Right lobe of liver (tissue), 6 donors: ENCODE measurements around the gene CD2BP2. TPM values are rescaled to one million over a fixed set of nuclear protein-coding genes. Genes with fewer than 3 reads are reported as not detected.

Source experiments
- ATAC-seq, 4 donors: fragments of 200-7000 bp; cut with Tn5 transposase; one replicate each; pipeline ENCODE4 v1.9.1; 2020; ENCODE audit warnings: mild to moderate bottlenecking in 4 of 4, moderate library complexity in 4 of 4
- DNase-seq, 3 donors: peaks; one replicate each; pipeline ENCODE4 v3.0.0-alpha.2; 2020
- H3K27ac ChIP-seq, 3 donors: fragments of 200-600 bp; one replicate each; pipeline ENCODE4 v1.8.0; 2022
- H3K27me3 ChIP-seq, 2 donors: fragments of 200-600 bp; one replicate each; pipeline ENCODE4 v1.8.0; 2022
- H3K36me3 ChIP-seq, 4 donors: fragments of 200-600 bp; sonication (generic) in 1 of 4; one replicate each; pipeline versions ENCODE4 v1.5.1 to v1.8.0; 2017 to 2022; ENCODE audit warnings: control low read depth in 1 of 4
- H3K4me1 ChIP-seq, 4 donors: fragments of 200-600 bp; sonication (generic) in 1 of 4; one replicate each; pipeline versions ENCODE4 v1.5.1 to v1.8.0; 2017 to 2022; ENCODE audit warnings: control low read depth in 1 of 4
- H3K4me3 ChIP-seq, 3 donors: fragments of 200-600 bp; one replicate each; pipeline ENCODE4 v1.8.0; 2022
- H3K9me3 ChIP-seq, 4 donors: fragments of 200-600 bp; sonication (generic) in 1 of 4; one replicate each; pipeline versions ENCODE4 v1.5.1 to v1.8.0; 2017 to 2022; ENCODE audit warnings: control low read depth in 1 of 4
- CTCF ChIP-seq, 4 donors: fragments of 200-600 bp in 3 of 4; fragments of 450-650 bp in 1 of 4; IDR thresholded peaks; one replicate each; pipeline versions ENCODE4 v1.5.1 to v1.8.0; 2016 to 2022; ENCODE audit warnings: antibody characterized with exemption in 4 of 4, mild to moderate bottlenecking in 2 of 4
- POLR2A ChIP-seq: fragments of 450-650 bp; IDR thresholded peaks from one replicate; pipeline ENCODE4 v1.6.1; 2017; ENCODE audit warnings: antibody characterized with exemption, mild to moderate bottlenecking
- WGBS: methylation state at CpG from one replicate; pipeline ENCODE4 v1.1.6; 2018; ENCODE audit warnings: low coverage, low lambda C conversion rate; ENCODE audit not compliant: insufficient coverage; ENCODE audit errors: missing lambda C conversion rate; 5-methylcytosine and 5-hydroxymethylcytosine counted together
- intact Hi-C, 2 donors: fragments of 100-400 bp; cut with DNase I; formaldehyde crosslinking; loops; one replicate each; pipeline versions ENCODE4 v1.11.2 to v1.14.1; 2022
- total RNA-seq, 6 experiments: library from RNA; depleted of rRNA in 2 of 6; stranded (reverse); fragments of >200 nt in 2 of 6; fragmentation: NEBNext Ultra II Directional in 3 of 6; extraction: Animal tissue kit (Norgen Biotek cat#: 25700) in 3 of 6; gene quantifications; one replicate each; pipeline versions ENCODE4 v1.1.0 to v1.2.4, GENCODE V29; 2016 to 2023
- donor health status: DM: no; HTN: yes; CAD: no.
- donor health status: DM: no; HTN: no; CAD: no.
- donor health status: DM: no; HTN: no; CAD: no.
- donor health status: DM: no; HTN: yes; CAD: no.
- donor health status: DM: no; HTN: yes; CAD: no.

CD2BP2 gene
- total RNA-seq, 6 experiments from 2014 or later = 14.8 to 23.8 (median 18.2) TPM

GRCh38 chr16:30379158-30379783 lies 24.2 kb upstream of the CD2BP2 start:
- H3K4me1 ChIP-seq = peaks cover 0 to 9% (median 3%) of the 10 kb centered on the region in 4 donors
- H3K36me3 ChIP-seq = no peaks in the 10 kb centered on the region
- WGBS = 63% methylated on average over 10 of the region's 27 CpGs
- no peak for DNase-seq
- H3K4me3 ChIP-seq = peak overlapping the region; percentile 60 to 69 (median 64)
- no peaks in the 10 kb centered on the region for H3K27me3 ChIP-seq
- no peaks in the 10 kb centered on the region for H3K9me3 ChIP-seq
- intact Hi-C loops = no loop called here
- no peak for ATAC-seq
- H3K27ac ChIP-seq = peak overlapping the region in 1 of 3 donors; percentile 18
- TF ChIP-seq POLR2A = no peak
- TF ChIP-seq CTCF (IDR thresholded peaks at IDR 0.05) = no peak

- peak; percentile 99 to 100 (median 99) for DNase-seq
- Histone ChIP-seq H3K4me3 (peak overlapping the region; percentile 60 to 69 (median 64)), H3K27ac (peak overlapping the region; percentile 88 to 97 (median 96)), H3K9me3 (no peaks in the 10 kb centered on the region), H3K27me3 (no peaks in the 10 kb centered on the region), H3K4me1 (peaks cover 0 to 9% (median 3%) of the 10 kb centered on the region in 4 donors), H3K36me3 (no peaks in the 10 kb centered on the region)
- intact Hi-C loops = no loop called here
- peak; percentile 92 to 97 (median 95) for ATAC-seq
- 1% methylated on average over 23 of the region's 67 CpGs for WGBS
- peak; percentile 72 for TF ChIP-seq POLR2A
- TF ChIP-seq CTCF (IDR thresholded peaks at IDR 0.05) = peak in 1 of 4 donors; percentile 13
These were observed 23.4 kb upstream of the CD2BP2 start for GRCh38 chr16:30378236-30379157.

- 7% methylated on average over 35 of the region's 39 CpGs for WGBS
- DNase-seq (peak; percentile 87 to 90 (median 87)), ATAC-seq (peak; percentile 34 to 58 (median 49))
- peaks cover 0 to 9% (median 3%) of the 10 kb centered on the region in 4 donors for H3K4me1 ChIP-seq
- no peaks in the 10 kb centered on the region for H3K36me3 ChIP-seq
- no peaks in the 10 kb centered on the region for H3K9me3 ChIP-seq
- intact Hi-C loops = no loop called here
- H3K4me3 ChIP-seq = peak overlapping the region; percentile 60 to 69 (median 64)
- H3K27me3 ChIP-seq = no peaks in the 10 kb centered on the region
- peak overlapping the region; percentile 88 to 97 (median 96) for H3K27ac ChIP-seq
- no peak for TF ChIP-seq POLR2A
- TF ChIP-seq CTCF (IDR thresholded peaks at IDR 0.05) = no peak
These were observed 22.7 kb upstream of the CD2BP2 start for GRCh38 chr16:30377812-30378235.

- no peak for TF ChIP-seq POLR2A
- TF ChIP-seq CTCF (IDR thresholded peaks at IDR 0.05) = no peak
- Histone ChIP-seq H3K4me1 (peaks cover 0 to 9% (median 3%) of the 10 kb centered on the region in 4 donors), H3K36me3 (no peaks in the 10 kb centered on the region), H3K4me3 (peak overlapping the region; percentile 60 to 69 (median 64)), H3K27ac (peak overlapping the region; percentile 88 to 97 (median 96)), H3K9me3 (no peaks in the 10 kb centered on the region), H3K27me3 (no peaks in the 10 kb centered on the region)
- intact Hi-C loops = no loop called here
- no peak for DNase-seq
- 51% methylated on average over 20 of the region's 29 CpGs for WGBS
- no peak for ATAC-seq
These were observed 22.1 kb upstream of the CD2BP2 start for GRCh38 chr16:30377050-30377811.
